GM12872 (cell line): ENCODE measurements around the gene KCNJ14.
A peak's percentile ranks its signal among the peaks of the same experiment; 100 is the strongest.

Experiments
- TF ChIP-seq, protein P1 (sequence below): IDR thresholded peaks from 3 replicates; pipeline ENCODE4 v1.5.1; 2011; ENCODE audit warnings: low read depth, mild to moderate bottlenecking, low read length, moderate library complexity; ENCODE audit not compliant: insufficient read depth

KCNJ14 gene

DNA sequence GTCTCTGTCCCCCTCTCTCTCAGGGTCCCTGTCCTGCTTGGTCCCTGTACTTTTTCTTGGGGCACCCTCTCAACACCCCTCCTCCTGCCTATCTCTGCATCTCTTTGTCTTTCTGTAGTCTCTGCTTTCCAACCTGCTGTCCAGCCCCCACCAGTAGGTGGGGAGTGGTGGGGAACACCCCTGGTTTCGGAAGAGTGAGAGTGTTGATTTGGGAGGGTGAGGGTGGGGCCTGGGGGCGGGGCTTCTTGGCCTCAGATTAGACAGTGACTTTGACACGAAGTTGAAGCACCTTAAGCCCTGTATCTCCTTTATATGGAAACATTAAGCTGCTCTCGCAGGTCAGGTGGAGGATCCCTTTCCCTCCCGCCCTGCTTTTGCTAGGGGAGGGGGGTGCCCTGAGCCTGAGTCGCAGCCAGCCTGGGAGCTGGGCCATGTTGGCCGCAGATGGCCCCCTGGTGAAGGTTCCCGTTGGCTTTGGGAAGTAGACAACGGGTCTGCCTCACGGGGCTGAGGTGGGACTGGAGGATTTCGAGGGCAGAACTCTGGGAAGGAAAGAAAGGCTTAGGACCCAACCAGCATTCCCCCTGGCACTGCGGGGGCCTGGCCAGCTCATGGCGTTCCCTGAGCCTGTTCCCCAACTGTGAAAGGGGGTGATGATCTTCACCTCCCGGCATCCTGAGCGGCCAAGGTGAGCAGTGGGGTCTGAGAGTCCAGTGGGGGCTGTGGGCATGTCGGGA, at the start of gene KCNJ14:
TSS of gene KCNJ14 (plus strand) at position 404 of the 737 bp plus-strand sequence. CDS start 6,151 bp downstream, outside the sequence.
- TF ChIP-seq, protein P1, sequence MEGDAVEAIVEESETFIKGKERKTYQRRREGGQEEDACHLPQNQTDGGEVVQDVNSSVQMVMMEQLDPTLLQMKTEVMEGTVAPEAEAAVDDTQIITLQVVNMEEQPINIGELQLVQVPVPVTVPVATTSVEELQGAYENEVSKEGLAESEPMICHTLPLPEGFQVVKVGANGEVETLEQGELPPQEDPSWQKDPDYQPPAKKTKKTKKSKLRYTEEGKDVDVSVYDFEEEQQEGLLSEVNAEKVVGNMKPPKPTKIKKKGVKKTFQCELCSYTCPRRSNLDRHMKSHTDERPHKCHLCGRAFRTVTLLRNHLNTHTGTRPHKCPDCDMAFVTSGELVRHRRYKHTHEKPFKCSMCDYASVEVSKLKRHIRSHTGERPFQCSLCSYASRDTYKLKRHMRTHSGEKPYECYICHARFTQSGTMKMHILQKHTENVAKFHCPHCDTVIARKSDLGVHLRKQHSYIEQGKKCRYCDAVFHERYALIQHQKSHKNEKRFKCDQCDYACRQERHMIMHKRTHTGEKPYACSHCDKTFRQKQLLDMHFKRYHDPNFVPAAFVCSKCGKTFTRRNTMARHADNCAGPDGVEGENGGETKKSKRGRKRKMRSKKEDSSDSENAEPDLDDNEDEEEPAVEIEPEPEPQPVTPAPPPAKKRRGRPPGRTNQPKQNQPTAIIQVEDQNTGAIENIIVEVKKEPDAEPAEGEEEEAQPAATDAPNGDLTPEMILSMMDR, result no peak

DNA sequence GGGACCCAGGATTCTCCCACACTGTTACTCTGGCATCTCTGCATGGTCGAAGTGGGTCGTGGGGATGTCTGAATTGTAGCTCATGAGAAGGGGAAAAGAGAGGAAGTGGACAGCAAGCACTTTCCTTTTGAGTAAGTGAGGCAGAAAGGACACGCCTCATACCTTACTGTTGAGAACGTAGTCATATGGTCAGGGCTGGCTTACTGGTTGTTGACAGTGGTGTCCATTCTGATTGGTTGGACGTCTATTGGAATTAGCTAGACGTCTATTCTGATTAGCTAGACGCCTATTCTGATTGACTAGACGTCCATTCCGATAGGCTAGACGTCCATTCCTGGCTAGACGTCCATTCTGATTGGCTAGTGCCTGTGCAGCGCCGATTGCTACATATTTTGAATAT, 49.5 kb upstream of the KCNJ14 start:
- TF ChIP-seq, protein P1, result no peak

DNA sequence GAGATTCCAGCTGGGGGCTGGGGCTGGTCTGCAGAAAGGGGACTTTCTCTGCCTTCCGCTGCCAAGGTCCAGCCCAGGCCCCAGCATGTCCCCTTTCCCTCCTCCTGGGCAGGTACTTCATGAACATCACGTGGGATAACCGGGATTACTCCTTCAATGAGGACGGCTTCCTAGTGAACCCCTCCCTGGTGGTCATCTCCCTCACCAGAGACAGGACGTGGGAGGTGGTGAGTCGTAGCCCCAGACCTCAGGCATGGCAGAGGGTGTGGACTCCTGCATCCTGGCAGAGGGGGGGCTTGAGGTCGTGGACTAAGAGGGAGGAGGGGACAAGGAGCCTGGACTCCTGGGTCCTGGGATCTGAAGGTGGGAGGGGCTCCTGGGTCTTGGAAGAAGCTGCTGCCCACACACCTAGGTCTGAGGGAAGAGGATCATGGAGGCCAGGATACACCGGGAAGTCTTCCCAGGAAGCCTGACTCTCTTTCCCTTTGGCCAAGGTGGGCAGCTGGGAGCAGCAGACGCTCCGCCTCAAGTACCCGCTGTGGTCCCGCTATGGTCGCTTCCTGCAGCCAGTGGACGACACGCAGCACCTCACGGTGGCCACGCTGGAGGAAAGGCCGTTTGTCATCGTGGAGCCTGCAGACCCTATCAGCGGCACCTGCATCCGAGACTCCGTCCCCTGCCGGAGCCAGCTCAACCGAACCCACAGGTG, 41.3 kb upstream of the KCNJ14 start:
- TF ChIP-seq, protein P1, result no peak

DNA sequence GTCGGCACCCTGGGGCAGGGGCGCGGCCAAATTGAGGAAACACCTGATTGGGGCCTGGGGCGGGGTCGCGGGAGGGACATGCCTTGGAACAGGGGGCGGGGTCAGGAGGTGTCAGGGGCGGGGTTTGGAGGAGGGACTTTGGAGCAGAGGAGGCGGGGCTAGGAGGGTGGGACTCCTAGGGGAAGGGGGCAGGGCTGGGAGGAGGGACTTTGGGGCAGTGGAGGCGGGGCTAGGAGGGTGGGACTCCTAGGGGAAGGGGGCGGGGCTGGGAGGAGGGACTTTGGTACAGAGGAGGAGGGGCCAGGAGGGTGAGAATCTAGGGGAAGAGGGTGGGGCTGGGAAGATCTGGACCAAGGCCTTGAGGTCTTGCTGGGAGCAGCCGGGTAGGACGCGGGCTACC, 40.0 kb upstream of the KCNJ14 start:
- TF ChIP-seq, protein P1, result no peak

DNA sequence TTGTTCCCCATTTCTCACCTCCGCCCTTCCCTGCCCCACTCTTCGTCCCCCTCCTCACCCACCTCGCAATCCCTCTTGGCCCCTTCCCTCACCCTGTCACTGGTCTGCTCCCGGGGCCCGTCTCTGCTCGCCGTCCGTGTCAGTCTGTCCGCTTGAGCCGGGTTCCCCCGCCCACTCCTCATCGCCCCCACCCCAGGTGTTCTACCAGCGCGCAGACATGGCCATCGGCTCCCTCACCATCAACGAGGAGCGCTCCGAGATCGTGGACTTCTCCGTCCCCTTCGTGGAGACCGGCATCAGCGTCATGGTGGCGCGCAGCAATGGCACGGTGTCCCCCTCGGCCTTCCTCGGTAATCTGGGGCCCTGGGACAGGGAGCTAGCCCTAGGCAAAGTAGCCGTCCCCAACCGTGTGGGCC, 39.6 kb upstream of the KCNJ14 start:
- TF ChIP-seq, protein P1, result no peak

DNA sequence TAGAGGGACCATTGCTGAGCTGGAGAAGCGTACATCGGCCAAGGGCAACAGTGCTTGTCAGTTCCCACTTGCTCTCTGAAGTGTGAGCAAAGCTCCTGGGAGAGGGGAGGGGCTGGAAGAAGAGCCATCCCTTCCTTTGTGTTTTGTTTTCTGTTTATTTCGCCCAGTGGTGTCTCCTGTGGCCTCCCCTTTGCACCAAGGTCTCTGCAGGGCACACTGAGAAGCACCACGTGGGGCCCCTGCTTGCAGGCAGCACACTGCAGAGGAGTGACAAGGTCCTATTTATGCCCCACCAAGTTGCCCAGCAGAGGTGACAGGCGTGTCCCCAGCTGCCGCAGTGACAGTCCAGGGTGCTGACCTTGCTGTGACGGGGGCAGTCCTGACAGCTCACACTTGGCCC, 38.0 kb upstream of the KCNJ14 start:
- TF ChIP-seq, protein P1, result no peak

DNA sequence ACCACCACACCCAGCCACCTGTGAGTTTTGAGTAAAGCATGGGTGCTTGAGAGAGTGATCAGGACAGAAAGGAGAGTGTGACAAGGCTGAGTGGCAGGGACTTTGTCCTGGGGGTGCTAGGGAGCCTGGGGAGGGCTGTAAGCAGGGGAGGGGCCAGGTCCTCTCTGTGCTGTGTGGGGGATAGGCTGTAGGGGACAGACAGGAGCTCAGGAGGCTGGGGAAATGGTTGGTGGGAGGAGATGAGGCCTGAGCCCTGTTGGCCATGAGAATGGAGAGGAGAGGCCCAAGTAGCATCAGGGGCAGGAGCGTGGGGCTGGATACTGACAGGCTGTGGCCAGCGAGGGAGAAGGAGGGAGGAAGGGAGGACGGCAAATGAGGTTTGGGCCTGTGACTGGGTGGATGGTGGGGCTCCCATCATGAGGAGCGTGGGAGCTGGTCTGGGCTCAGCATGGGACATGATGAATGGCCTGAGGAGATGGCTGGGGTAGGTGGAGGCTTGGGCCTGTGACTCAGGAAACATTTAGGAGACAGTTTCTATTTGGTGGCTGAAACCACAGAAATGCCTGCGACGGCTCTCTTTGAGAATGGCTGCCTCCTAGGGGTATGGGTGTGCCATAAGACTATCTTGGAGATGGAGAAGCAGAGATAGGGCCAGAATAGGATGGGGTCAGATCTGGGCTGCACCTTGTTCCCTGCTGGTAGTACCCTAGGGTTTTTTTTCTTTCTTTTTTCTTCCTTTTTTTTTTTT, 36.9 kb upstream of the KCNJ14 start:
- TF ChIP-seq, protein P1, result peak; percentile 33; the same call in 1 of the 3 replicates
